Spleen (tissue), 7 donors: ENCODE results near the gene NFIX.

Source experiments
- CTCF ChIP-seq, 11 experiments: fragments of 200-600 bp in 7 of 11; fragments of 450-650 bp in 4 of 11; sonication (generic) in 4 of 11; IDR thresholded peaks in 8 of 11; conservative IDR thresholded peaks in 3 of 11; 1 replicate in 7 of 11; 2 replicates in 4 of 11; pipeline versions ENCODE4 v1.4.0 to v1.8.0; 2016 to 2021; ENCODE audit warnings: antibody characterized with exemption in 11 of 11, inconsistent platforms in 4 of 11, mild to moderate bottlenecking in 1 of 11
- POLR2A ChIP-seq, 3 donors: fragments of 450-650 bp; IDR thresholded peaks; one replicate each; pipeline ENCODE4 v1.5.1; 2017; ENCODE audit warnings: antibody characterized with exemption in 3 of 3, mild to moderate bottlenecking in 1 of 3
- POLR2AphosphoS5 ChIP-seq, 3 donors: sonication (generic); formaldehyde crosslinking; IDR thresholded peaks; one replicate each; pipeline ENCODE4 v1.5.1; 2017; ENCODE audit warnings: antibody characterized with exemption in 3 of 3
- donor health status: DM: no; HTN: no; CAD: no; lungs with moderate emphysema.
- donor health status: DM: no; HTN: no; CAD: no.
- donor health status: DM: no; HTN: no; CAD: no.

- TF ChIP-seq CTCF (IDR thresholded peaks at IDR 0.05 in 8 of 11, conservative IDR thresholded peaks at IDR 0.05 in 3 of 11): no peak
- no peak for TF ChIP-seq POLR2A (IDR thresholded peaks at IDR 0.05)
- peak in 1 of 3 donors; percentile 20 for TF ChIP-seq POLR2AphosphoS5 (IDR thresholded peaks at IDR 0.05)
Observed at GRCh38 chr19:13135068-13136062, 140.1 kb downstream of the NFIX start.
